Motor neuron (in vitro differentiated cells): Measurements from ENCODE around the gene PAXX. TPM values are rescaled to one million over a fixed set of nuclear protein-coding genes. Genes with fewer than 3 reads are reported as not detected.

Experiments used
- total RNA-seq, 8 experiments: library from RNA; unstranded; fragments of 300-600 nt; gene quantifications; 2 replicates each; pipeline versions ENCODE4 v1.2.3 to v1.2.4, GENCODE V29; 2022

PAXX gene
- total RNA-seq, 8 experiments from 2014 or later, result 23.4 to 38.4 (median 27.5) TPM

Other genes with a start within 250 kb of the PAXX start
- 1 to 10 TPM in 1 of 8 experiments, under 1 TPM in 7; 0.05 to 1.7 (median 0.38) TPM for gene LCN10, start 249.5 kb upstream of the PAXX start, total RNA-seq
- gene LCN6, start 243.9 kb upstream of the PAXX start, total RNA-seq, result under 1 TPM in 2 of 8 experiments, not detected in 6; 0.41 to 0.76 TPM
- gene LCN8, start 234.2 kb upstream of the PAXX start, total RNA-seq, result under 1 TPM in 4 of 8 experiments, not detected in 4; 0.08 to 0.43 (median 0.22) TPM
- under 1 TPM in 5 of 8 experiments, not detected in 3; 0.21 to 0.43 (median 0.23) TPM for gene LCN15, start 227.9 kb upstream of the PAXX start, total RNA-seq
- 10 to 100 TPM; 21.7 to 92.7 (median 39.5) TPM for gene TMEM141, start 201.1 kb upstream of the PAXX start, total RNA-seq
- 1 to 10 TPM in 7 of 8 experiments, under 1 TPM in 1; 0.61 to 3.3 (median 2.5) TPM for gene CCDC183, start 196.1 kb upstream of the PAXX start, total RNA-seq
- gene RABL6, start 184.5 kb upstream of the PAXX start, total RNA-seq, result 10 to 100 TPM; 33.8 to 83.5 (median 39.5) TPM
- gene AJM1, start 149.9 kb upstream of the PAXX start, total RNA-seq, result 1 to 10 TPM; 1.2 to 5.5 (median 2.6) TPM
- gene PHPT1, start 143.0 kb upstream of the PAXX start, total RNA-seq, result 100 to 1,000 TPM; 134 to 366 (median 259) TPM
- gene MAMDC4, start 140.1 kb upstream of the PAXX start, total RNA-seq, result 10 to 100 TPM in 1 of 8 experiments, 1 to 10 TPM in 7; 1.5 to 10.3 (median 4.7) TPM
- gene EDF1, start 126.1 kb upstream of the PAXX start, total RNA-seq, result 100 to 1,000 TPM; 506 to 905 (median 719) TPM
- 10 to 100 TPM in 4 of 8 experiments, 1 to 10 TPM in 4; 6.8 to 18.4 (median 10.0) TPM for gene TRAF2, start 105.9 kb upstream of the PAXX start, total RNA-seq
- 100 to 1,000 TPM in 1 of 8 experiments, 10 to 100 TPM in 7; 34.1 to 115 (median 45.3) TPM for gene FBXW5, start 47.7 kb upstream of the PAXX start, total RNA-seq
- gene C8G, start 47.2 kb upstream of the PAXX start, total RNA-seq, result 1 to 10 TPM in 5 of 8 experiments, under 1 TPM in 1, not detected in 2; 0.71 to 2.7 (median 1.4) TPM
- gene LCN12, start 40.1 kb upstream of the PAXX start, total RNA-seq, result 1 to 10 TPM in 5 of 8 experiments, under 1 TPM in 3; 0.38 to 4.3 (median 1.2) TPM
- gene PTGDS, start 14.9 kb upstream of the PAXX start, total RNA-seq, result 100 to 1,000 TPM in 2 of 8 experiments, 10 to 100 TPM in 2, 1 to 10 TPM in 4; 1.2 to 273 (median 12.3) TPM
- gene LCNL1, start 9.4 kb upstream of the PAXX start, total RNA-seq, result 1 to 10 TPM in 1 of 8 experiments, under 1 TPM in 7; 0.11 to 1.3 (median 0.73) TPM
- gene CLIC3, start 4.1 kb downstream of the PAXX start, total RNA-seq, result 1 to 10 TPM in 1 of 8 experiments, under 1 TPM in 3, not detected in 4; 0.29 to 8.3 (median 0.47) TPM
- 10 to 100 TPM in 7 of 8 experiments, 1 to 10 TPM in 1; 8.1 to 27.9 (median 18.0) TPM for gene ABCA2, start 35.8 kb downstream of the PAXX start, total RNA-seq
- gene FUT7, start 39.7 kb downstream of the PAXX start, total RNA-seq, result 1 to 10 TPM in 1 of 8 experiments, under 1 TPM in 6, not detected in 1; 0.08 to 1.0 (median 0.25) TPM
- gene NPDC1, start 53.8 kb downstream of the PAXX start, total RNA-seq, result 10 to 100 TPM; 19.0 to 61.7 (median 30.5) TPM
- 1 to 10 TPM in 1 of 8 experiments, under 1 TPM in 7; 0.13 to 1.3 (median 0.34) TPM for gene ENTPD2, start 61.6 kb downstream of the PAXX start, total RNA-seq
- 10 to 100 TPM in 2 of 8 experiments, 1 to 10 TPM in 4, under 1 TPM in 2; 0.31 to 12.5 (median 6.4) TPM for gene SAPCD2, start 78.1 kb downstream of the PAXX start, total RNA-seq
- 1 to 10 TPM in 6 of 8 experiments, under 1 TPM in 2; 0.63 to 8.9 (median 4.5) TPM for gene UAP1L1, start 85.1 kb downstream of the PAXX start, total RNA-seq
- 10 to 100 TPM; 28.6 to 89.3 (median 50.3) TPM for gene MAN1B1, start 94.6 kb downstream of the PAXX start, total RNA-seq
- gene DPP7, start 122.3 kb downstream of the PAXX start, total RNA-seq, result 100 to 1,000 TPM in 3 of 8 experiments, 10 to 100 TPM in 5; 14.2 to 233 (median 56.1) TPM
- 1 to 10 TPM in 4 of 8 experiments, under 1 TPM in 4; 0.20 to 6.0 (median 1.2) TPM for gene GRIN1, start 146.7 kb downstream of the PAXX start, total RNA-seq
- gene LRRC26, start 177.6 kb downstream of the PAXX start, total RNA-seq, result under 1 TPM in 3 of 8 experiments, not detected in 5; 0.17 to 1.00 (median 0.43) TPM
- gene TMEM210, start 179.6 kb downstream of the PAXX start, total RNA-seq, result not detected
- 10 to 100 TPM; 11.9 to 43.3 (median 20.0) TPM for gene ANAPC2, start 196.1 kb downstream of the PAXX start, total RNA-seq
- gene SSNA1, start 196.3 kb downstream of the PAXX start, total RNA-seq, result 10 to 100 TPM; 28.2 to 50.7 (median 44.5) TPM
- gene TPRN, start 208.3 kb downstream of the PAXX start, total RNA-seq, result 10 to 100 TPM in 4 of 8 experiments, 1 to 10 TPM in 4; 5.9 to 79.6 (median 10.6) TPM
- 10 to 100 TPM; 20.0 to 31.7 (median 26.4) TPM for gene TMEM203, start 213.2 kb downstream of the PAXX start, total RNA-seq
- 10 to 100 TPM in 2 of 8 experiments, 1 to 10 TPM in 6; 5.1 to 25.3 (median 8.6) TPM for gene NDOR1, start 213.3 kb downstream of the PAXX start, total RNA-seq
- 1 to 10 TPM in 7 of 8 experiments, under 1 TPM in 1; 0.41 to 7.0 (median 3.0) TPM for gene RNF208, start 229.8 kb downstream of the PAXX start, total RNA-seq
- gene CYSRT1, start 232.8 kb downstream of the PAXX start, total RNA-seq, result 1 to 10 TPM; 1.2 to 4.7 (median 1.3) TPM
- gene RNF224, start 235.1 kb downstream of the PAXX start, total RNA-seq, result 1 to 10 TPM in 1 of 8 experiments, under 1 TPM in 7; 0.23 to 1.1 (median 0.46) TPM
- gene SLC34A3, start 238.5 kb downstream of the PAXX start, total RNA-seq, result under 1 TPM in 6 of 8 experiments, not detected in 2; 0.11 to 0.49 (median 0.20) TPM
- 100 to 1,000 TPM in 5 of 8 experiments, 10 to 100 TPM in 3; 57.6 to 372 (median 151) TPM for gene TUBB4B, start 248.9 kb downstream of the PAXX start, total RNA-seq